ENCODE measurements around the gene NAB1.

GRCh38 chr2:190599546-190600220 is 49.2 kb upstream of the NAB1 start:
- TF ChIP-seq CTCF (IDR thresholded peaks at IDR 0.05) (no peak), ZFX (IDR thresholded peaks at IDR 0.05; ENCODE audit: borderline replicate concordance) (no peak)

Data from 22Rv1 (cell line).